ENCODE measurements around the gene TRIM41. TPM values are rescaled to one million over a fixed set of nuclear protein-coding genes. Genes with fewer than 3 reads are reported as not detected.
A peak's percentile ranks its signal among the peaks of the same experiment; 100 is the strongest.

The TRIM41 gene
- total and polyA plus RNA-seq, 2 of the 13 experiments (the other 11 are each of a cell fraction or from before 2014, with no cell fraction given), result 10.2 to 16.7 TPM

GRCh38 chr5:181221792-181222629 lies 1.1 kb upstream of the TRIM41 start (continued):
- TF ChIP-seq, protein P1, sequence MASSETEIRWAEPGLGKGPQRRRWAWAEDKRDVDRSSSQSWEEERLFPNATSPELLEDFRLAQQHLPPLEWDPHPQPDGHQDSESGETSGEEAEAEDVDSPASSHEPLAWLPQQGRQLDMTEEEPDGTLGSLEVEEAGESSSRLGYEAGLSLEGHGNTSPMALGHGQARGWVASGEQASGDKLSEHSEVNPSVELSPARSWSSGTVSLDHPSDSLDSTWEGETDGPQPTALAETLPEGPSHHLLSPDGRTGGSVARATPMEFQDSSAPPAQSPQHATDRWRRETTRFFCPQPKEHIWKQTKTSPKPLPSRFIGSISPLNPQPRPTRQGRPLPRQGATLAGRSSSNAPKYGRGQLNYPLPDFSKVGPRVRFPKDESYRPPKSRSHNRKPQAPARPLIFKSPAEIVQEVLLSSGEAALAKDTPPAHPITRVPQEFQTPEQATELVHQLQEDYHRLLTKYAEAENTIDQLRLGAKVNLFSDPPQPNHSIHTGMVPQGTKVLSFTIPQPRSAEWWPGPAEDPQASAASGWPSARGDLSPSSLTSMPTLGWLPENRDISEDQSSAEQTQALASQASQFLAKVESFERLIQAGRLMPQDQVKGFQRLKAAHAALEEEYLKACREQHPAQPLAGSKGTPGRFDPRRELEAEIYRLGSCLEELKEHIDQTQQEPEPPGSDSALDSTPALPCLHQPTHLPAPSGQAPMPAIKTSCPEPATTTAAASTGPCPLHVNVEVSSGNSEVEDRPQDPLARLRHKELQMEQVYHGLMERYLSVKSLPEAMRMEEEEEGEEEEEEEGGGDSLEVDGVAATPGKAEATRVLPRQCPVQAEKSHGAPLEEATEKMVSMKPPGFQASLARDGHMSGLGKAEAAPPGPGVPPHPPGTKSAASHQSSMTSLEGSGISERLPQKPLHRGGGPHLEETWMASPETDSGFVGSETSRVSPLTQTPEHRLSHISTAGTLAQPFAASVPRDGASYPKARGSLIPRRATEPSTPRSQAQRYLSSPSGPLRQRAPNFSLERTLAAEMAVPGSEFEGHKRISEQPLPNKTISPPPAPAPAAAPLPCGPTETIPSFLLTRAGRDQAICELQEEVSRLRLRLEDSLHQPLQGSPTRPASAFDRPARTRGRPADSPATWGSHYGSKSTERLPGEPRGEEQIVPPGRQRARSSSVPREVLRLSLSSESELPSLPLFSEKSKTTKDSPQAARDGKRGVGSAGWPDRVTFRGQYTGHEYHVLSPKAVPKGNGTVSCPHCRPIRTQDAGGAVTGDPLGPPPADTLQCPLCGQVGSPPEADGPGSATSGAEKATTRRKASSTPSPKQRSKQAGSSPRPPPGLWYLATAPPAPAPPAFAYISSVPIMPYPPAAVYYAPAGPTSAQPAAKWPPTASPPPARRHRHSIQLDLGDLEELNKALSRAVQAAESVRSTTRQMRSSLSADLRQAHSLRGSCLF (CRISPR knock-in tag; IDR thresholded peaks at IDR 0.05; ENCODE audit: borderline replicate concordance), result peak; percentile 79; the same call in 1 of the 2 replicates
- TF ChIP-seq ZBTB42 (CRISPR knock-in tag; IDR thresholded peaks at IDR 0.05), result no peak
- peak; percentile 27 for TF ChIP-seq ESRRA (CRISPR knock-in tag; IDR thresholded peaks at IDR 0.05; ENCODE audit: low read depth)
- TF ChIP-seq KDM3A (CRISPR knock-in tag; IDR thresholded peaks at IDR 0.05; ENCODE audit: low read depth), result no peak; the same call in 1 of the 2 replicates
- no peak for TF ChIP-seq ZNF761 (CRISPR knock-in tag; conservative IDR thresholded peaks at IDR 0.05)
- TF ChIP-seq, protein P2, sequence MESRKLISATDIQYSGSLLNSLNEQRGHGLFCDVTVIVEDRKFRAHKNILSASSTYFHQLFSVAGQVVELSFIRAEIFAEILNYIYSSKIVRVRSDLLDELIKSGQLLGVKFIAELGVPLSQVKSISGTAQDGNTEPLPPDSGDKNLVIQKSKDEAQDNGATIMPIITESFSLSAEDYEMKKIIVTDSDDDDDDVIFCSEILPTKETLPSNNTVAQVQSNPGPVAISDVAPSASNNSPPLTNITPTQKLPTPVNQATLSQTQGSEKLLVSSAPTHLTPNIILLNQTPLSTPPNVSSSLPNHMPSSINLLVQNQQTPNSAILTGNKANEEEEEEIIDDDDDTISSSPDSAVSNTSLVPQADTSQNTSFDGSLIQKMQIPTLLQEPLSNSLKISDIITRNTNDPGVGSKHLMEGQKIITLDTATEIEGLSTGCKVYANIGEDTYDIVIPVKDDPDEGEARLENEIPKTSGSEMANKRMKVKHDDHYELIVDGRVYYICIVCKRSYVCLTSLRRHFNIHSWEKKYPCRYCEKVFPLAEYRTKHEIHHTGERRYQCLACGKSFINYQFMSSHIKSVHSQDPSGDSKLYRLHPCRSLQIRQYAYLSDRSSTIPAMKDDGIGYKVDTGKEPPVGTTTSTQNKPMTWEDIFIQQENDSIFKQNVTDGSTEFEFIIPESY (CRISPR knock-in tag; IDR thresholded peaks at IDR 0.05), result peak; percentile 35
- TF ChIP-seq U2AF1 (optimal IDR thresholded peaks at IDR 0.05; ENCODE audit: low read depth, low read length), result peak; percentile 59
- peak; percentile 57 for TF ChIP-seq MIXL1 (CRISPR knock-in tag; IDR thresholded peaks at IDR 0.05)
- no peak for TF ChIP-seq KDM5A (IDR thresholded peaks at IDR 0.05; ENCODE audit: borderline replicate concordance, low read length)
- peak; percentile 33; the same call in 1 of the 2 replicates for TF ChIP-seq SNAPC4 (CRISPR knock-in tag; IDR thresholded peaks at IDR 0.05)
- TF ChIP-seq ZNF510 (CRISPR knock-in tag; IDR thresholded peaks at IDR 0.05; ENCODE audit: low read depth), result peak; percentile 88; the same call in 1 of the 2 replicates
- TF ChIP-seq NCOA2 (CRISPR knock-in tag; IDR thresholded peaks at IDR 0.05), result no peak
- TF ChIP-seq WIZ (CRISPR knock-in tag; IDR thresholded peaks at IDR 0.05), result 0 out of 2 replicates have a peak, but pooled peaks have one; percentile 11
